SJCRH30 (cell line): ENCODE results near the gene GARNL3. TPM values are rescaled to one million over a fixed set of nuclear protein-coding genes. Genes with fewer than 3 reads are reported as not detected.
A peak's percentile ranks its signal among the peaks of the same experiment; 100 is the strongest.

Experiments used
- DNase-seq, 2 experiments: peaks; one replicate each; pipeline ENCODE4 v3.0.0-alpha.2; 2015 to 2020
- H3K27ac ChIP-seq: fragments of 250-450 bp; sonication (Bioruptor Pico); 2 replicates; pipeline ENCODE4 v1.5.1; 2020; ENCODE audit warnings: mild to moderate bottlenecking, moderate library complexity
- H3K27me3 ChIP-seq: fragments of 250-450 bp; sonication (Bioruptor Pico); 2 replicates; pipeline ENCODE4 v1.5.1; 2020; ENCODE audit warnings: mild to moderate bottlenecking, moderate library complexity
- H3K36me3 ChIP-seq: fragments of 250-450 bp; sonication (Bioruptor Pico); 2 replicates; pipeline ENCODE4 v1.5.1; 2020; ENCODE audit warnings: mild to moderate bottlenecking, moderate library complexity
- H3K4me1 ChIP-seq: fragments of 250-450 bp; sonication (Bioruptor Pico); 2 replicates; pipeline ENCODE4 v1.5.1; 2020; ENCODE audit warnings: mild to moderate bottlenecking, moderate library complexity
- H3K4me3 ChIP-seq: fragments of 250-450 bp; sonication (Bioruptor Pico); 2 replicates; pipeline ENCODE4 v1.5.1; 2020; ENCODE audit warnings: mild to moderate bottlenecking, moderate library complexity
- H3K9me3 ChIP-seq: fragments of 250-450 bp; sonication (Bioruptor Pico); replicated peaks from 2 replicates; pipeline ENCODE4 v1.5.1; 2020; ENCODE audit warnings: mild to moderate bottlenecking, moderate library complexity
- total RNA-seq: library from RNA; depleted of rRNA; stranded (reverse); fragments of >200 nt; shearing (Covaris generic); gene quantifications from 2 replicates; pipeline ENCODE4 v1.2.3, GENCODE V29; 2014

Gene GARNL3
- total RNA-seq, 1 experiment from 2014 or later = 4.6 TPM

- Histone ChIP-seq H3K9me3 (no peaks in the 10 kb centered on the region), H3K4me1 (peaks cover 13% of the 10 kb centered on the region), H3K27me3 (no peaks in the 10 kb centered on the region), H3K4me3 (peak within 1 kb of the TSS; percentile 81), H3K27ac (peak within 1 kb of the TSS; percentile 27; the same call in 1 of the 2 replicates), H3K36me3 (no peaks in the 10 kb centered on the region)
- DNase-seq = peak; percentile 100
Measured at GRCh38 chr9:127396808-127397645, 132.5 kb downstream of the GARNL3 start, which contains the start of gene SLC2A8. TSS of gene SLC2A8 (plus strand) at chr9:127397169. CDS start at chr9:127397231, 62 bp downstream.

GRCh38 chr9:127397646-127398274 is 133.2 kb downstream of the GARNL3 start:
- Histone ChIP-seq H3K27ac (peak overlapping the region; percentile 27; the same call in 1 of the 2 replicates), H3K4me1 (peaks cover 13% of the 10 kb centered on the region), H3K27me3 (no peaks in the 10 kb centered on the region), H3K4me3 (peak overlapping the region; percentile 81), H3K36me3 (no peaks in the 10 kb centered on the region), H3K9me3 (no peaks in the 10 kb centered on the region)
- DNase-seq = peak; percentile 68 to 80

DNA sequence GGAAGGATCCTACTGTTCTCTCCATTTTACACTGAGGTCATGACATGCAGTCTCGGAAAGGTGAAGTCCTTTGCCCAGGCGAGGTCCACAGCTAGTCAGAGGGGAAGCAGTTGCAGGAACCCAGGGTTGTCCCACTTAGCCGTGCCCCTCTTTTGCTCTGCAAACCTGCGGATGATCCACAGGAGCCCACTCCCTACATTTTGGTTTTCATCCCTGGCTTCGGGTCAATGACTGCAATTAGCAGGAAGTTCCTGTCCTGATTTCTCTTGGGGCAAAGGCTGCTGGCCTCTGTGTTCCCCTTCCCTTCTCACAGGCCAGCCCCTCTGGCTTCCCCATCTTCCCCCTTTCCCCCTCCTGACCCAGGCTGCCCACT is 133.7 kb downstream of the GARNL3 start:
- H3K27ac ChIP-seq = no peak overlapping the region
- peaks cover 13% of the 10 kb centered on the region for H3K4me1 ChIP-seq
- H3K36me3 ChIP-seq = no peaks in the 10 kb centered on the region
- no peak for DNase-seq
- no peaks in the 10 kb centered on the region for H3K27me3 ChIP-seq
- peak overlapping the region; percentile 81 for H3K4me3 ChIP-seq
- no peaks in the 10 kb centered on the region for H3K9me3 ChIP-seq

- no peak overlapping the region for H3K4me3 ChIP-seq
- H3K27ac ChIP-seq = no peak overlapping the region
- H3K9me3 ChIP-seq = no peaks in the 10 kb centered on the region
- DNase-seq = no peak
- H3K4me1 ChIP-seq = peaks cover 13% of the 10 kb centered on the region
- H3K27me3 ChIP-seq = no peaks in the 10 kb centered on the region
- no peaks in the 10 kb centered on the region for H3K36me3 ChIP-seq
Measured at GRCh38 chr9:127398715-127399400, 134.3 kb downstream of the GARNL3 start.

GRCh38 chr9:127399736-127400269 is 135.2 kb downstream of the GARNL3 start:
- peaks cover 13% of the 10 kb centered on the region for H3K4me1 ChIP-seq
- no peaks in the 10 kb centered on the region for H3K36me3 ChIP-seq
- no peaks in the 10 kb centered on the region for H3K27me3 ChIP-seq
- DNase-seq = no peak
- no peaks in the 10 kb centered on the region for H3K9me3 ChIP-seq
- H3K4me3 ChIP-seq = no peak overlapping the region
- no peak overlapping the region for H3K27ac ChIP-seq

DNA sequence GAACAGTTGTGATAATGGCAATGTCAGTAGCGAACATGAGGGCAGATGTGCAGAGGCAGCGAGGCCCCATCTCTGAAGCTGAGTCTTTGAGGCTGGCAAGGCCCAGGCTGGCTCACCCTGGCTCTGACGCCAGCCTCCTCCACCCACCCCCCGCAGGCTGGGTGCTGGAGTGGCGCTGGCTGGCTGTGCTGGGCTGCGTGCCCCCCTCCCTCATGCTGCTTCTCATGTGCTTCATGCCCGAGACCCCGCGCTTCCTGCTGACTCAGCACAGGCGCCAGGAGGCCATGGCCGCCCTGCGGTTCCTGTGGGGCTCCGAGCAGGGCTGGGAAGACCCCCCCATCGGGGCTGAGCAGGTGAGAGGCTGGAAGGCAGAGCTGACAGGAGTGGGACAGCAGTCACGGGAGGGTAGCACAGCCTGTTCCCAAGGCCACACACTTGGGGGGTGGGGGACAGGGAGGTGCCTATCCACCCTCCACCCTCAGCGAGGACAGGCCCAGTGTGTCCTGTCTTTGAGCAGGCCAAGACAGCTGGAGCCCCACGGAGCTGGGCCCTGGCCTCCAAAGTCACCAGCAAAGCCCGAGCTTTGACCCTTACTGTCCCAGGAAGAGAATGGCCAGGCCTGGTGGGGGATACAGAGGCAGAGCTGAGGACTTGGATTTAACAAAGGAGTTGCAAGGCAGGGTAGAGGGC is 138.0 kb downstream of the GARNL3 start:
- Histone ChIP-seq H3K4me1 (peaks cover 7% of the 10 kb centered on the region), H3K36me3 (no peaks in the 10 kb centered on the region), H3K27me3 (no peaks in the 10 kb centered on the region), H3K27ac (no peak overlapping the region), H3K4me3 (no peak overlapping the region), H3K9me3 (no peaks in the 10 kb centered on the region)
- no peak for DNase-seq

DNA sequence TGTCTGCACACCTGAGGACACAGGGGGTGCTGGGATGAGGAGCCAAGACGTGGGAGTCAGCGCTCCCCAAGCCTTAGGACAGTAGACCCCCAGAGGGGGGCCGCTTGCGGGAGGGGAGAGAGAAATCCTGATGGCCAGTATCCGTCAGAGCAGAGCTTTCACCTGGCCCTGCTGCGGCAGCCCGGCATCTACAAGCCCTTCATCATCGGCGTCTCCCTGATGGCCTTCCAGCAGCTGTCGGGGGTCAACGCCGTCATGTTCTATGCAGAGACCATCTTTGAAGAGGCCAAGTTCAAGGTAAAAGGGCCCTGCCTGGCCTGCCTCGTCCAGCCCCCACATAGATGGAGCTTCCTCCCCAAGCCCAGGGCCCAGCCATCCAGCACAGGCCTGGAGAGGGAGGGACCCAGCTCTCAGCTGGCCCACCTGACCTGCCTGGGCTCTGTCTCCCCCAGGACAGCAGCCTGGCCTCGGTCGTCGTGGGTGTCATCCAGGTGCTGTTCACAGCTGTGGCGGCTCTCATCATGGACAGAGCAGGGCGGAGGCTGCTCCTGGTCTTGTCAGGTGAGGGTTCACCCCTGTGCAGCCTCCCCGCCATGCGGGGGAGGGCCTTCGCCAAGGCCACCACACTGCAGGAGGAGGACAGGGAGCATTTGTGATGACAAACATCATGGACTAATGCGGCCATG is 139.1 kb downstream of the GARNL3 start:
- no peak for DNase-seq
- peaks cover 2% of the 10 kb centered on the region for H3K4me1 ChIP-seq
- H3K4me3 ChIP-seq = no peak overlapping the region
- no peaks in the 10 kb centered on the region for H3K9me3 ChIP-seq
- no peaks in the 10 kb centered on the region for H3K27me3 ChIP-seq
- H3K27ac ChIP-seq = no peak overlapping the region
- H3K36me3 ChIP-seq = no peaks in the 10 kb centered on the region

DNA sequence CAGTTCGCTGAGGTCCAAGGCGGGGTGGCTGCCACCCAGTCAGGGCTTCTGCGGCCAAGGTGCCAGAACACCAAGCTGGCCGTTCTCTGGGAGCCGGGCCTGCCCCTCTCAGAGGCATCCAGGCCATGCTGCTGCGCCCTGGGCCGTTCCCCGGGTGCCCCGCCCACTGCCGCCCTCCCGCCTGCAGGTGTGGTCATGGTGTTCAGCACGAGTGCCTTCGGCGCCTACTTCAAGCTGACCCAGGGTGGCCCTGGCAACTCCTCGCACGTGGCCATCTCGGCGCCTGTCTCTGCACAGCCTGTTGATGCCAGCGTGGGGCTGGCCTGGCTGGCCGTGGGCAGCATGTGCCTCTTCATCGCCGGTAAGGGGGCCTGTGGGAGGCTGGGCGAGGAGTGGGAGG is 140.1 kb downstream of the GARNL3 start:
- H3K27me3 ChIP-seq = no peaks in the 10 kb centered on the region
- no peaks in the 10 kb centered on the region for H3K9me3 ChIP-seq
- no peaks in the 10 kb centered on the region for H3K36me3 ChIP-seq
- H3K4me1 ChIP-seq = no peaks in the 10 kb centered on the region
- no peak overlapping the region for H3K4me3 ChIP-seq
- no peak for DNase-seq
- no peak overlapping the region for H3K27ac ChIP-seq

DNA sequence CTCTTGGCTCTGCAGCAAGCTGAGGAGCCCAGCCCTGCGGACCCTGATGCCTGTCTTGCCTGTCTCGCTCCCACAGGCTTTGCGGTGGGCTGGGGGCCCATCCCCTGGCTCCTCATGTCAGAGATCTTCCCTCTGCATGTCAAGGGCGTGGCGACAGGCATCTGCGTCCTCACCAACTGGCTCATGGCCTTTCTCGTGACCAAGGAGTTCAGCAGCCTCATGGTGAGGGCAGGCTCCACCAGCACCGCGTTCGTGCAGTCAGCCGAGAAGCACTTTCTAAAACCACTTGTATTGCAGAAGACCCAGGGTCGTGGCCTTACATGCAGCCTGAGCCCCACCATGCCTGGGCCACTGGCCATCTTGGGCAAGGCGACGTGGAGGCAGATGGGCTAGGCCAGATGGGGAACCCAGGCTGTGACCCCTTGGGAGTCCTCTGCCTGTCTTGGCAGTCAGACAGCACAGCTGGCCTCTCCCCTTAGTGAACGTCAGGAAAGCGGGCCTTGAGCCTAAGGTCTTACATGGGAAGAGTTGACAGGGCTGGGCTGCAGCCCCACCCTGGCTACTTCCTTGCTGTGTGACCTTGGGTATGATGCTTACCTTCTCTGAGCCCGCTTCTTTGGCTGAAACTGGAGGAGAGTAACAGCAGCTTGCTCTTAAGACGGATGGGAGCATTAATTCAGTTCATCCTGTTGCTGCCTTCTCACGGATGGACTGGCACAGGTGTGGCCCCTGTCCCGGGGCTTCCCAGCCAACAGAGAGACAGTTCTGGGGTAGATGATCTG is 141.0 kb downstream of the GARNL3 start:
- H3K36me3 ChIP-seq = no peaks in the 10 kb centered on the region
- no peak overlapping the region for H3K4me3 ChIP-seq
- no peaks in the 10 kb centered on the region for H3K9me3 ChIP-seq
- H3K27ac ChIP-seq = no peak overlapping the region
- no peaks in the 10 kb centered on the region for H3K27me3 ChIP-seq
- no peak for DNase-seq
- no peaks in the 10 kb centered on the region for H3K4me1 ChIP-seq

- H3K36me3 ChIP-seq = no peaks in the 10 kb centered on the region
- no peak for DNase-seq
- no peak overlapping the region for H3K27ac ChIP-seq
- no peak overlapping the region for H3K4me3 ChIP-seq
- H3K9me3 ChIP-seq = no peaks in the 10 kb centered on the region
- no peaks in the 10 kb centered on the region for H3K4me1 ChIP-seq
- H3K27me3 ChIP-seq = no peaks in the 10 kb centered on the region
Measured at GRCh38 chr9:127406799-127407491, 142.4 kb downstream of the GARNL3 start.

DNA sequence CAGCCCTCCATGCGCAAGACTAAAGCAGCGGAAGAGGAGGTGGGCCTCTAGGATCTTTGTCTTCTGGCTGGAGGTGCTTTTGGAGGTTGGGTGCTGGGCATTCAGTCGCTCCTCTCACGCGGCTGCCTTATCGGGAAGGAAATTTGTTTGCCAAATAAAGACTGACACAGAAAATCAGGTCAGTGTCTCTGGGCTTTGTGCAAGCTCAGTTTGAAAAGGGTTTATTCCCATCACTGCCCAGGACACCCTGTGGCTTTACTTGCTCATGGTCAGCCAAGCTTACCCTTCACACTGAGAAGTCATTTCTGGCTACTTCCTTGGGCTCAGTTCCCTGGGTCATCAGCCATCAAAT is 142.9 kb downstream of the GARNL3 start:
- Histone ChIP-seq H3K36me3 (no peaks in the 10 kb centered on the region), H3K27me3 (no peaks in the 10 kb centered on the region), H3K9me3 (no peaks in the 10 kb centered on the region), H3K4me3 (no peak overlapping the region), H3K4me1 (no peaks in the 10 kb centered on the region), H3K27ac (no peak overlapping the region)
- no peak for DNase-seq

DNA sequence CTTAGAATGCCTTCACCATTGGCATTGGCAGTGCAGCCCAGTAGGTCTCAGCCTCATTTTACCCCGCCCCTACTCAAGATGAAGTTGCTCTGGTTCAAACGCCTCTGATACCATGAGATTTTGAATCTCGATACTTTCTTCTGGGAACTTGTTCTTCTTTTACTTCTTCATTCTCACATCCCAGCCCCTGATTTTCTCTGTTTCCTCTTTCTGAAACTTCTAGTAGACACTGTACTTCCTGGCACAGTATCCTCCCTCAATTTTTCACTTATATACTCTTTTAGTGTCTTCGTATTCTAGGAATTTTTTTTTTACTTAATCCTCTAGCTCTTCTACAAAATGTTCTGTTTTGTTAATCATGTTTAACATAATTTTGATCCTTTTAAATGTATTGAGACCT is 146.5 kb downstream of the GARNL3 start:
- Histone ChIP-seq H3K36me3 (no peaks in the 10 kb centered on the region), H3K27ac (no peak overlapping the region), H3K27me3 (no peaks in the 10 kb centered on the region), H3K9me3 (no peaks in the 10 kb centered on the region), H3K4me1 (no peaks in the 10 kb centered on the region), H3K4me3 (no peak overlapping the region)
- DNase-seq = no peak

GRCh38 chr9:127415141-127415540 is 150.6 kb downstream of the GARNL3 start:
- DNase-seq = no peak
- Histone ChIP-seq H3K4me3 (no peak overlapping the region), H3K9me3 (no peaks in the 10 kb centered on the region), H3K4me1 (peaks cover 6% of the 10 kb centered on the region), H3K27ac (no peak overlapping the region), H3K27me3 (no peaks in the 10 kb centered on the region), H3K36me3 (no peaks in the 10 kb centered on the region)
